ENCODE measurements around the gene NRXN3. TPM values are rescaled to one million over a fixed set of nuclear protein-coding genes. Genes with fewer than 3 reads are reported as not detected.

Gene NRXN3
- polyA plus RNA-seq, 1 experiment = 1.1 TPM

GRCh38 chr14:79551523-79551922 lies 1381.3 kb downstream of the NRXN3 start:
- no peak for DNase-seq (ENCODE audit: low read depth, low spot score)
- POLR2A ChIA-PET = no interaction called here
- H3K9me3 ChIP-seq (ENCODE audit: control insufficient read depth, insufficient read depth, low read length) = no peaks in the 10 kb centered on the region
- no peak overlapping the region for H3K27ac ChIP-seq (ENCODE audit: low read depth, low read length)
- TF ChIP-seq CTCF (IDR thresholded peaks at IDR 0.05; ENCODE audit: low read depth, low read length) = no peak
- CTCF ChIA-PET = interaction anchor here (3.0 kb wide), 1 partner anchor 8 kb away, joined by 10 read pairs; no protein-coding TSS in a partner anchor
- no peaks in the 10 kb centered on the region for H3K27me3 ChIP-seq (ENCODE audit: control insufficient read depth, insufficient read depth, low read length)
- no peak overlapping the region for H3K4me3 ChIP-seq (ENCODE audit: low read depth, low read length)

DNA sequence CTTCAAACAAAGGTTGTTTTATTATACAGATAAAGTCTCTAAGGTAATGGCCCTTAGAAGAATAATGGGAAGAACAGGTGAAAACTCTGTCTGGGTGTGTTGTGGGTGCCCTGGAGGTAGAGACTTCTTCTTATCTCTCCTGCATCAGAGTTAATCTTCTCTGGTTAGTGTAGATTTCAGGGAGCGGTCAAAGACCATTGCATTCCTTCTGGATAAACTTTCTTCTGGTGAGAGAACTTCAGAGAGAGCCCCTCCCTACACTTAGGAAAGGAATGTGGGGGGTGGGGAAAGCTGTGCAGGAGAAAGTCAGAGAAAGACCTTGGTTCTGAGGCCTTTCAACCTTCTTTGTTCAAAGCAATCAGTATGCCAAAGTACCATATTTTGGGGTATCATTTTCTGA lies 1382.6 kb downstream of the NRXN3 start:
- DNase-seq (ENCODE audit: low read depth, low spot score) = no peak
- ChIA-PET POLR2A (no interaction called here), CTCF (interaction anchor here (3.0 kb wide), 1 partner anchor 9 kb away, joined by 10 read pairs; no protein-coding TSS in a partner anchor)
- no peaks in the 10 kb centered on the region for H3K9me3 ChIP-seq (ENCODE audit: control insufficient read depth, insufficient read depth, low read length)
- no peaks in the 10 kb centered on the region for H3K27me3 ChIP-seq (ENCODE audit: control insufficient read depth, insufficient read depth, low read length)
- no peak for TF ChIP-seq CTCF (IDR thresholded peaks at IDR 0.05; ENCODE audit: low read depth, low read length)
- no peak overlapping the region for H3K4me3 ChIP-seq (ENCODE audit: low read depth, low read length)
- no peak overlapping the region for H3K27ac ChIP-seq (ENCODE audit: low read depth, low read length)

DNA sequence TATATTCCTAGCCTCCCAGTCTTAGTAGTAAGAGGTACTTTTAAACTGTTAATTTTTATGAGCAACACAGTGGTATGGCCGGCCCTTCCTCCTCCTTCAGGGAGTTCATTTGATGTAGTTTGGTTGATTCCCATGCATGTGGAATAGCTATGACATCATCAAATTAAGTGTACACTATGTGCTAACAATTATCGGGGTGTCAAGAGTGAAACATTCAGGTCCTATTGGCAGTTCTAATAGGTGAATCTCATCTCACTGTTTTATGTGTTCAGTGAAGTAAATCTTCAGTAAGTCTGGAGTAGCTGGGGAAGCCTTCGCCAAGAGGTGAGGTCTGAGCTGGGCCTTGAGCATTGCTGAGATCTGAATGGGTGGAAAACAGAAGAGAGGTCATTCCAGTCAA lies 1384.6 kb downstream of the NRXN3 start:
- no peak overlapping the region for H3K27ac ChIP-seq (ENCODE audit: low read depth, low read length)
- no peak overlapping the region for H3K4me3 ChIP-seq (ENCODE audit: low read depth, low read length)
- H3K9me3 ChIP-seq (ENCODE audit: control insufficient read depth, insufficient read depth, low read length) = no peaks in the 10 kb centered on the region
- no peaks in the 10 kb centered on the region for H3K27me3 ChIP-seq (ENCODE audit: control insufficient read depth, insufficient read depth, low read length)
- ChIA-PET POLR2A (no interaction called here), CTCF (interaction anchor here (1.0 kb wide), 1 partner anchor 9 kb away, joined by 3 read pairs; no protein-coding TSS in a partner anchor)
- no peak for DNase-seq (ENCODE audit: low read depth, low spot score)
- no peak for TF ChIP-seq CTCF (IDR thresholded peaks at IDR 0.05; ENCODE audit: low read depth, low read length)

DNA sequence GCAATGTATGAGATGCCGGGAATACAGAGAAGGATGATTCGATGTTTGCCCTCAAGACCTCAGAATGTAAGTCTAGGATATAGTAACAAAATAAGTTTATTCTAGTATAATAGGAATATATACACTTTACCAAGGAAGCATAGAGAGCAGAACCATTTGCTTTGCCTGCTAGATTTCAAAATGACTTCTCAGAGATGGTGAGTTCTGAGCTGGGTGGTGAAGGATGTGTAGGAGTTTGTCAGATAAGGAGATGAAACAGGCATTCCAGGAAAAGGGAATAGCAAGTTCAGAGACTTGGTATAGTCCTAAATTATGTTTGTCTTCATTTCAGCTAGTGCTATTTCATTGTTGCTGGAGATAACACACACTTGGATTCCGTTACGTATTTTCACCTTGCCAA lies 1385.3 kb downstream of the NRXN3 start:
- no peak for DNase-seq (ENCODE audit: low read depth, low spot score)
- Histone ChIP-seq H3K4me3 (ENCODE audit: low read depth, low read length) (no peak overlapping the region), H3K27ac (ENCODE audit: low read depth, low read length) (no peak overlapping the region), H3K27me3 (ENCODE audit: control insufficient read depth, insufficient read depth, low read length) (no peaks in the 10 kb centered on the region), H3K9me3 (ENCODE audit: control insufficient read depth, insufficient read depth, low read length) (no peaks in the 10 kb centered on the region)
- POLR2A ChIA-PET = no interaction called here
- no peak for TF ChIP-seq CTCF (IDR thresholded peaks at IDR 0.05; ENCODE audit: low read depth, low read length)
- CTCF ChIA-PET = no interaction called here

- no peak overlapping the region for H3K4me3 ChIP-seq (ENCODE audit: low read depth, low read length)
- H3K27me3 ChIP-seq (ENCODE audit: control insufficient read depth, insufficient read depth, low read length) = no peaks in the 10 kb centered on the region
- no peak for TF ChIP-seq CTCF (IDR thresholded peaks at IDR 0.05; ENCODE audit: low read depth, low read length)
- no peaks in the 10 kb centered on the region for H3K9me3 ChIP-seq (ENCODE audit: control insufficient read depth, insufficient read depth, low read length)
- POLR2A ChIA-PET = no interaction called here
- CTCF ChIA-PET = no interaction called here
- H3K27ac ChIP-seq (ENCODE audit: low read depth, low read length) = no peak overlapping the region
- no peak for DNase-seq (ENCODE audit: low read depth, low spot score)
Measured at GRCh38 chr14:79557309-79557708, 1387.1 kb downstream of the NRXN3 start.

Data from AG04450 (cell line).